ENCODE results near the gene MT3. TPM values are rescaled to one million over a fixed set of nuclear protein-coding genes. Genes with fewer than 3 reads are reported as not detected.

MT3 gene
- total and polyA plus RNA-seq, 2 of the 8 experiments (the other 6 are each of a cell fraction or from before 2014, with no cell fraction given): 0.17 TPM; not detected in 1

DNA sequence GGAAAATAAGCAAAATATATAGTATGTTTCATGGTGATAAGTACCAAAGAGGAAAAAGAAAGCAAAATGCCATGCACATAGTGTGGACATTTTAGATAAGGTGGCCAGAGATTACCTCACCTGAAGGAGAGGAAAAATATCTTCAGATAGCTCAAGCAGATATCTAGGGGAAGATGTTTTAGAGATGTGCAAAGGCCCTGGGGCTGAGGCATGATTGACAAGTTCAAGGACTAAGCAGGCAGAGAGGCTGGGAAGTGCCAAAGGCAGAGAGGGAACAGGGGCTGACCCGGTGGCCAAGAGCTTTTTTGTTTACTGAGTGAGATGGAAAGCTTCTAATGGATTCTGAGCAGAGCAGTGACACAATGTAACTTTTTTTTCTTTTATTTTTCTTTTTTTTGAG, 28.9 kb upstream of the MT3 start (continued):
- TF ChIP-seq, protein P1, sequence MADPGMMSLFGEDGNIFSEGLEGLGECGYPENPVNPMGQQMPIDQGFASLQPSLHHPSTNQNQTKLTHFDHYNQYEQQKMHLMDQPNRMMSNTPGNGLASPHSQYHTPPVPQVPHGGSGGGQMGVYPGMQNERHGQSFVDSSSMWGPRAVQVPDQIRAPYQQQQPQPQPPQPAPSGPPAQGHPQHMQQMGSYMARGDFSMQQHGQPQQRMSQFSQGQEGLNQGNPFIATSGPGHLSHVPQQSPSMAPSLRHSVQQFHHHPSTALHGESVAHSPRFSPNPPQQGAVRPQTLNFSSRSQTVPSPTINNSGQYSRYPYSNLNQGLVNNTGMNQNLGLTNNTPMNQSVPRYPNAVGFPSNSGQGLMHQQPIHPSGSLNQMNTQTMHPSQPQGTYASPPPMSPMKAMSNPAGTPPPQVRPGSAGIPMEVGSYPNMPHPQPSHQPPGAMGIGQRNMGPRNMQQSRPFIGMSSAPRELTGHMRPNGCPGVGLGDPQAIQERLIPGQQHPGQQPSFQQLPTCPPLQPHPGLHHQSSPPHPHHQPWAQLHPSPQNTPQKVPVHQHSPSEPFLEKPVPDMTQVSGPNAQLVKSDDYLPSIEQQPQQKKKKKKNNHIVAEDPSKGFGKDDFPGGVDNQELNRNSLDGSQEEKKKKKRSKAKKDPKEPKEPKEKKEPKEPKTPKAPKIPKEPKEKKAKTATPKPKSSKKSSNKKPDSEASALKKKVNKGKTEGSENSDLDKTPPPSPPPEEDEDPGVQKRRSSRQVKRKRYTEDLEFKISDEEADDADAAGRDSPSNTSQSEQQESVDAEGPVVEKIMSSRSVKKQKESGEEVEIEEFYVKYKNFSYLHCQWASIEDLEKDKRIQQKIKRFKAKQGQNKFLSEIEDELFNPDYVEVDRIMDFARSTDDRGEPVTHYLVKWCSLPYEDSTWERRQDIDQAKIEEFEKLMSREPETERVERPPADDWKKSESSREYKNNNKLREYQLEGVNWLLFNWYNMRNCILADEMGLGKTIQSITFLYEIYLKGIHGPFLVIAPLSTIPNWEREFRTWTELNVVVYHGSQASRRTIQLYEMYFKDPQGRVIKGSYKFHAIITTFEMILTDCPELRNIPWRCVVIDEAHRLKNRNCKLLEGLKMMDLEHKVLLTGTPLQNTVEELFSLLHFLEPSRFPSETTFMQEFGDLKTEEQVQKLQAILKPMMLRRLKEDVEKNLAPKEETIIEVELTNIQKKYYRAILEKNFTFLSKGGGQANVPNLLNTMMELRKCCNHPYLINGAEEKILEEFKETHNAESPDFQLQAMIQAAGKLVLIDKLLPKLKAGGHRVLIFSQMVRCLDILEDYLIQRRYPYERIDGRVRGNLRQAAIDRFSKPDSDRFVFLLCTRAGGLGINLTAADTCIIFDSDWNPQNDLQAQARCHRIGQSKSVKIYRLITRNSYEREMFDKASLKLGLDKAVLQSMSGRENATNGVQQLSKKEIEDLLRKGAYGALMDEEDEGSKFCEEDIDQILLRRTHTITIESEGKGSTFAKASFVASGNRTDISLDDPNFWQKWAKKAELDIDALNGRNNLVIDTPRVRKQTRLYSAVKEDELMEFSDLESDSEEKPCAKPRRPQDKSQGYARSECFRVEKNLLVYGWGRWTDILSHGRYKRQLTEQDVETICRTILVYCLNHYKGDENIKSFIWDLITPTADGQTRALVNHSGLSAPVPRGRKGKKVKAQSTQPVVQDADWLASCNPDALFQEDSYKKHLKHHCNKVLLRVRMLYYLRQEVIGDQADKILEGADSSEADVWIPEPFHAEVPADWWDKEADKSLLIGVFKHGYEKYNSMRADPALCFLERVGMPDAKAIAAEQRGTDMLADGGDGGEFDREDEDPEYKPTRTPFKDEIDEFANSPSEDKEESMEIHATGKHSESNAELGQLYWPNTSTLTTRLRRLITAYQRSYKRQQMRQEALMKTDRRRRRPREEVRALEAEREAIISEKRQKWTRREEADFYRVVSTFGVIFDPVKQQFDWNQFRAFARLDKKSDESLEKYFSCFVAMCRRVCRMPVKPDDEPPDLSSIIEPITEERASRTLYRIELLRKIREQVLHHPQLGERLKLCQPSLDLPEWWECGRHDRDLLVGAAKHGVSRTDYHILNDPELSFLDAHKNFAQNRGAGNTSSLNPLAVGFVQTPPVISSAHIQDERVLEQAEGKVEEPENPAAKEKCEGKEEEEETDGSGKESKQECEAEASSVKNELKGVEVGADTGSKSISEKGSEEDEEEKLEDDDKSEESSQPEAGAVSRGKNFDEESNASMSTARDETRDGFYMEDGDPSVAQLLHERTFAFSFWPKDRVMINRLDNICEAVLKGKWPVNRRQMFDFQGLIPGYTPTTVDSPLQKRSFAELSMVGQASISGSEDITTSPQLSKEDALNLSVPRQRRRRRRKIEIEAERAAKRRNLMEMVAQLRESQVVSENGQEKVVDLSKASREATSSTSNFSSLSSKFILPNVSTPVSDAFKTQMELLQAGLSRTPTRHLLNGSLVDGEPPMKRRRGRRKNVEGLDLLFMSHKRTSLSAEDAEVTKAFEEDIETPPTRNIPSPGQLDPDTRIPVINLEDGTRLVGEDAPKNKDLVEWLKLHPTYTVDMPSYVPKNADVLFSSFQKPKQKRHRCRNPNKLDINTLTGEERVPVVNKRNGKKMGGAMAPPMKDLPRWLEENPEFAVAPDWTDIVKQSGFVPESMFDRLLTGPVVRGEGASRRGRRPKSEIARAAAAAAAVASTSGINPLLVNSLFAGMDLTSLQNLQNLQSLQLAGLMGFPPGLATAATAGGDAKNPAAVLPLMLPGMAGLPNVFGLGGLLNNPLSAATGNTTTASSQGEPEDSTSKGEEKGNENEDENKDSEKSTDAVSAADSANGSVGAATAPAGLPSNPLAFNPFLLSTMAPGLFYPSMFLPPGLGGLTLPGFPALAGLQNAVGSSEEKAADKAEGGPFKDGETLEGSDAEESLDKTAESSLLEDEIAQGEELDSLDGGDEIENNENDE (IDR thresholded peaks at IDR 0.05; ENCODE audit: insufficient replicate concordance, low read length): no peak
- TF ChIP-seq EP300 (IDR thresholded peaks at IDR 0.05; ENCODE audit: borderline replicate concordance in 1 of 2, low read depth in 2 of 2, low read length in 2 of 2): no peak
- TF ChIP-seq HDAC6 (IDR thresholded peaks at IDR 0.05; ENCODE audit: low read depth, low read length): no peak
- no peak for TF ChIP-seq JUND (IDR thresholded peaks at IDR 0.05; ENCODE audit: low read length)
- no peak for TF ChIP-seq SIN3A (conservative IDR thresholded peaks at IDR 0.05 in 1 of 2, IDR thresholded peaks at IDR 0.05 in 1 of 2; ENCODE audit: low read depth in 1 of 2, low read length in 2 of 2)
- TF ChIP-seq CHD2 (IDR thresholded peaks at IDR 0.05; ENCODE audit: low read length): no peak
- no peak for TF ChIP-seq MAFK (IDR thresholded peaks at IDR 0.05; ENCODE audit: low read depth, low read length)
- no peak for TF ChIP-seq SP2 (IDR thresholded peaks at IDR 0.05; ENCODE audit: low read length)

Data from H1 (cell line).